Fibroblast of lung (primary cell): Measurements from ENCODE around the gene MND1.

Experiments
- CTCF ChIP-seq, 2 donors: IDR thresholded peaks in 1 of 2; conservative IDR thresholded peaks in 1 of 2; 1 replicate in 1 of 2; 2 replicates in 1 of 2; pipeline ENCODE4 v1.5.1; 2011 to 2012; ENCODE audit warnings: low read length in 2 of 2, control low read depth in 1 of 2, inconsistent platforms in 1 of 2, low read depth in 1 of 2, mild to moderate bottlenecking in 1 of 2
- EZH2 ChIP-seq: IDR thresholded peaks from 2 replicates; pipeline ENCODE4 v1.5.1; 2012; ENCODE audit warnings: low read length, control low read depth, mild to moderate bottlenecking; ENCODE audit errors: missing control alignments

- TF ChIP-seq CTCF (conservative IDR thresholded peaks at IDR 0.05 in 1 of 2, IDR thresholded peaks at IDR 0.05 in 1 of 2; ENCODE audit: low read depth in 1 of 2, low read length in 2 of 2) (no peak), EZH2 (no peak)
These were observed 30.0 kb downstream of the MND1 start for GRCh38 chr4:153374442-153374841.
